Measurements from ENCODE around the gene RPL13A. TPM values are rescaled to one million over a fixed set of nuclear protein-coding genes. Genes with fewer than 3 reads are reported as not detected.

The RPL13A gene
- total RNA-seq, 1 donor from 2014 or later: 1,820 TPM

DNA sequence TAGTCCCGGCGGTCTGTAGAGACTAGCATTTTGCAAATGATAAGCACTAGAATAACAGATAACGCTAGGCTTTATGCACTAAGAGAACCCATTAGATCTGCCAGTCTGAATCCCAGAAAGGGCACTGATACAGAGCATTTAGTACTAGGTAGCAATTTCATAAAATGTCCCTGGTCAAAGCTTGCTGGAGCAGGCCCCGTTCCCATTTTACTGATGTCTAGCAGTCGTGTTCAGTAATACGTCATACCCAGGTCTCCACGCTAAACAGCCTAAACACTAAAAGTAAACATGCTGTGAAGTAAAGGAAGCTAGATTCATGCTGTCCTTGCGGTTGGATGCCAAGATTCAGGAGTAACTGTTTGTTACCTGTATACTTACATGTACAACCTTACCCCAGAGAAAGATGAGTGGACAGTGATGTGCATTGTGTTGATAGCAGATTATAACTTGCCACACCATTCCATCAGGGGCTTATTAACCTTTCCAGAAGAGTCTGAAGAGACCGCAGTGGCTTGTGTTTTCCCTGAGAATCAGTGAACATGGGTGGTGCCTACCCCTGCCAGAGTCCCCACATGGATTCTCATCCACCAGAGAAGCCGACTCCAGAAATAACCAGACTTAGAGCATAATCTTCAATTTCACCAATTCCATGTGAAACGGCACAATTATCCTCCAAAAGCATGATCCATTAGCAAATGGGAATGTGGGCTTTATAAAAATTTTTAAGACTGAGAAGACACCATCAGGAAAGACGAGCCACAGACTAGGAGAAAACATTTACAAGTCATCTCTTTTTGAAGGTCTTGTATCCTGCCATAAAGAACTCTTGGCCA, 5.4 kb downstream of the RPL13A start:
- DNase-seq (no peak), ATAC-seq (no peak)
- peaks cover 48% of the 10 kb centered on the region for H3K4me1 ChIP-seq

DNA sequence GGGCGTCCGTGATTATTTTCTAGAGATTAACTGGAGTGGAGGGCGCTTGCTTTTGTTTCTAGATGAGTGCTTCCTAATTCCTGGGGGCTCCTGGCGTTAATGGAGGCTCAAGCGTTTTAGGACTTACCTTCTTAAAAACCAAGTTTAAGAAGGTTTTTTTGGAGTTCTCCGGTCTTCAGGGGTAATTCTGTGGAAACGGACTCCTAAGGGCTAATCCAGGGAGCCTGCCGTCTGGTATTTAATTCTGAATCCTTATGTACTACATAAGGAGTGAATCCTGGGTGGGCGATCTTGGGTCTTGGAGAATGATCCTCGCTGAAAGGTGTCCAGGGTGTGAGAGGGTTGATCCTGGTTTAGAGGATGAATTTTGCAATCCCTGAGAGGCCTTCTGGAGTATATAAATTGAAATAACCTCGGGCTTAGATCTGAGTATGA, 9.2 kb downstream of the RPL13A start:
- ATAC-seq: no peak
- peak overlapping the region; percentile 82 for H3K4me3 ChIP-seq

More for the DNA sequence above, 5.4 kb downstream of the RPL13A start:
- Histone ChIP-seq H3K4me3 (no peak overlapping the region), H3K36me3 (peaks cover 54% of the 10 kb centered on the region), H3K27me3 (ENCODE audit: low read depth) (no peaks in the 10 kb centered on the region), H3K9me3 (no peaks in the 10 kb centered on the region), H3K27ac (no peak overlapping the region)
- TF ChIP-seq, protein P1, sequence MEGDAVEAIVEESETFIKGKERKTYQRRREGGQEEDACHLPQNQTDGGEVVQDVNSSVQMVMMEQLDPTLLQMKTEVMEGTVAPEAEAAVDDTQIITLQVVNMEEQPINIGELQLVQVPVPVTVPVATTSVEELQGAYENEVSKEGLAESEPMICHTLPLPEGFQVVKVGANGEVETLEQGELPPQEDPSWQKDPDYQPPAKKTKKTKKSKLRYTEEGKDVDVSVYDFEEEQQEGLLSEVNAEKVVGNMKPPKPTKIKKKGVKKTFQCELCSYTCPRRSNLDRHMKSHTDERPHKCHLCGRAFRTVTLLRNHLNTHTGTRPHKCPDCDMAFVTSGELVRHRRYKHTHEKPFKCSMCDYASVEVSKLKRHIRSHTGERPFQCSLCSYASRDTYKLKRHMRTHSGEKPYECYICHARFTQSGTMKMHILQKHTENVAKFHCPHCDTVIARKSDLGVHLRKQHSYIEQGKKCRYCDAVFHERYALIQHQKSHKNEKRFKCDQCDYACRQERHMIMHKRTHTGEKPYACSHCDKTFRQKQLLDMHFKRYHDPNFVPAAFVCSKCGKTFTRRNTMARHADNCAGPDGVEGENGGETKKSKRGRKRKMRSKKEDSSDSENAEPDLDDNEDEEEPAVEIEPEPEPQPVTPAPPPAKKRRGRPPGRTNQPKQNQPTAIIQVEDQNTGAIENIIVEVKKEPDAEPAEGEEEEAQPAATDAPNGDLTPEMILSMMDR (IDR thresholded peaks at IDR 0.05): no peak
- intact Hi-C loops (cut with DNase I): no loop called here

DNA sequence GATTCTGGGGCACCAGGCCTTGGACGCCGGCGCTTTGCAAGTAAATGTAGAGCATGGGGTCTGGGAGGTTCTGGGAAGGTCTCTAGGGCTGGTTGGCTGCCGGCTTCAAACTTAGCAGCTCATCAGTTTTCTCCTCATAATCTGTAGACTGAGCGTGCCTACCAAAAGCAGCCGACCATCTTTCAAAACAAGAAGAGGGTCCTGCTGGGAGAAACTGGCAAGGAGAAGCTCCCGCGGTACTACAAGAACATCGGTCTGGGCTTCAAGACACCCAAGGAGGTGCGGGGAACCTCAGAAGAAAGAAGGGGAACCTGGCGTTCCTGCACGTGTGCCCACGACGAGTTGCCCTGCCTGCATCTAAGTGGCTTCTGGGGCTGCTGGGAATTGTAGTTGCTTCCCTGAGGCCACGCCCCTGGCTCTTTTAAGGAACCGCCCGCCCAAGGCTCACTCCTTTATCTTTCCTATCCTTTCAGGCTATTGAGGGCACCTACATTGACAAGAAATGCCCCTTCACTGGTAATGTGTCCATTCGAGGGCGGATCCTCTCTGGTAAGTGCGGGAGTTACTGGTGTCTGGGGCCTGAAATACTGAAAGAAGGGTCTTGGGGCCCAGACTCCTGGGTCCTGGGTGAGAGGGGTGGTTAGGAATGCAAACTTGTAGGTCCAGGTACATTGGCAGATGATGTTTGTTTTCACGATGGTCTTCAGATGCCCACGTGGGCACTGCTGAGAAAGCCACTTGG, 9.8 kb downstream of the RPL13A start:
- intact Hi-C loops (cut with DNase I): no loop called here
- DNase-seq (peak; percentile 89), ATAC-seq (peak; percentile 26 to 53)
- Histone ChIP-seq H3K4me3 (peak overlapping the region; percentile 82), H3K9me3 (no peaks in the 10 kb centered on the region), H3K36me3 (peaks cover 44% of the 10 kb centered on the region), H3K27ac (peak overlapping the region; percentile 91), H3K27me3 (ENCODE audit: low read depth) (no peaks in the 10 kb centered on the region), H3K4me1 (peaks cover 43% of the 10 kb centered on the region)
- TF ChIP-seq, protein P1 (IDR thresholded peaks at IDR 0.05): no peak

More for the DNA sequence above, 9.2 kb downstream of the RPL13A start:
- Histone ChIP-seq H3K9me3 (no peaks in the 10 kb centered on the region), H3K36me3 (peaks cover 50% of the 10 kb centered on the region), H3K4me1 (peaks cover 43% of the 10 kb centered on the region), H3K27ac (peak overlapping the region; percentile 91), H3K27me3 (ENCODE audit: low read depth) (no peaks in the 10 kb centered on the region)
- TF ChIP-seq, protein P1 (IDR thresholded peaks at IDR 0.05): no peak
- DNase-seq: no peak
- intact Hi-C loops (cut with DNase I): no loop called here

DNA sequence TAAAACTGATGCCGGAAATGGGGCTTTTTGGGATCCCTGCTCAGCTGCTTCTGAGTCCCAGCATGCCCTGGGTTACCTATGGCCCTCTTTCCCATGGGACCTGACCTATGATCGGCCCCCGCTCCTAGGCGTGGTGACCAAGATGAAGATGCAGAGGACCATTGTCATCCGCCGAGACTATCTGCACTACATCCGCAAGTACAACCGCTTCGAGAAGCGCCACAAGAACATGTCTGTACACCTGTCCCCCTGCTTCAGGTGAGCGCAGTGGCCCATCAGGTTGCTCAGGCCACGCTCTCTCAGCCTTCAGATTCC, 10.3 kb downstream of the RPL13A start:
- Histone ChIP-seq H3K9me3 (no peaks in the 10 kb centered on the region), H3K4me1 (peaks cover 43% of the 10 kb centered on the region), H3K4me3 (peak overlapping the region; percentile 82), H3K36me3 (peaks cover 39% of the 10 kb centered on the region), H3K27me3 (ENCODE audit: low read depth) (no peaks in the 10 kb centered on the region), H3K27ac (peak overlapping the region; percentile 91)
- TF ChIP-seq, protein P1 (IDR thresholded peaks at IDR 0.05): no peak
- DNase-seq (no peak), ATAC-seq (no peak)
- intact Hi-C loops (cut with DNase I): no loop called here

DNA sequence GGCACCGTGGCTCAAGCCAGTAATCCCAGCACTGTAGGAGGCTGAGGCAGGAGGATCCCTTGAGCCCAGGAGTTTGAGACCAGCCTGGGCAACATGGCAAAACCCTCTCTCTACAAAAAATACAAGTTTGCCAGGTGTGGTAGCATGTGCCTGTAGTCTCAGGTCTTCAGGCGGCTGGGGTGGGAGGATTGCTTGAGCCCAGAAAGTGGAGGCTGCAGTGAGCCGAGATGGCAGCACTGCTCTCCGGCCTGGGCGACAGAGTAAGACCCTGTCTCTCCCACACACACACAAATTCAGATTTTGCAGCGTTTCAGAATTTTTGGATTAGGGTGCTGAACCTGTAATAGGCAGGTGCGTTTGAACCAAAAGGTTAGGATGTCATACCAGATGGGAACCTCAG, 11.1 kb downstream of the RPL13A start:
- DNase-seq (no peak), ATAC-seq (no peak)
- H3K9me3 ChIP-seq: no peaks in the 10 kb centered on the region
- no peaks in the 10 kb centered on the region for H3K27me3 ChIP-seq (ENCODE audit: low read depth)
- peaks cover 46% of the 10 kb centered on the region for H3K4me1 ChIP-seq
- H3K27ac ChIP-seq: no peak overlapping the region
- intact Hi-C loops (cut with DNase I): no loop called here
- TF ChIP-seq, protein P1 (IDR thresholded peaks at IDR 0.05): no peak
- H3K36me3 ChIP-seq: peaks cover 32% of the 10 kb centered on the region
- peak overlapping the region; percentile 52 for H3K4me3 ChIP-seq

All from lower lobe of right lung (tissue), 2 donors.